ENCODE measurements around the gene CAMKMT. TPM values are rescaled to one million over a fixed set of nuclear protein-coding genes. Genes with fewer than 3 reads are reported as not detected.
"Not testable (repeated sequence)": the region's sequence is repeated elsewhere in the genome, so short reads cannot be mapped to it uniquely, and the experiment has no call there.

The CAMKMT gene
- total RNA-seq, 1 experiment from 2014 or later: 6.6 TPM

GRCh38 chr2:44360749-44361329 lies 908 bp upstream of the CAMKMT start:
- peak; percentile 28 for DNase-seq (ENCODE audit: low read depth)

- peak; percentile 64 for DNase-seq (ENCODE audit: low read depth)
These were observed 664 bp downstream of the CAMKMT start for GRCh38 chr2:44362207-44363015.

- DNase-seq (ENCODE audit: low read depth): peak; percentile 35
These were observed 2.9 kb downstream of the CAMKMT start for GRCh38 chr2:44364604-44365003.

GRCh38 chr2:44367591-44367990 lies 5.8 kb downstream of the CAMKMT start:
- DNase-seq (ENCODE audit: low read depth): no peak

- DNase-seq (ENCODE audit: low read depth): no peak
These were observed 7.6 kb downstream of the CAMKMT start for GRCh38 chr2:44369392-44369791.

- DNase-seq (ENCODE audit: low read depth): no peak
These were observed 9.7 kb downstream of the CAMKMT start for GRCh38 chr2:44371445-44371844.

- DNase-seq (ENCODE audit: low read depth): no peak
These were observed 10.5 kb downstream of the CAMKMT start for GRCh38 chr2:44372246-44372645.

GRCh38 chr2:44377486-44377885 lies 15.7 kb downstream of the CAMKMT start:
- no peak for DNase-seq (ENCODE audit: low read depth)

GRCh38 chr2:44385226-44385625 lies 23.5 kb downstream of the CAMKMT start:
- DNase-seq (ENCODE audit: low read depth): not testable (repeated sequence)

- no peak for DNase-seq (ENCODE audit: low read depth)
These were observed 27.1 kb downstream of the CAMKMT start for GRCh38 chr2:44388877-44389276.

GRCh38 chr2:44389895-44390294 lies 28.1 kb downstream of the CAMKMT start:
- no peak for DNase-seq (ENCODE audit: low read depth)

- peak; percentile 30 for DNase-seq (ENCODE audit: low read depth)
These were observed 30.7 kb downstream of the CAMKMT start for GRCh38 chr2:44392338-44392943.

GRCh38 chr2:44397447-44398175 lies 35.9 kb downstream of the CAMKMT start:
- no peak for DNase-seq (ENCODE audit: low read depth)

GRCh38 chr2:44398243-44398897 lies 36.6 kb downstream of the CAMKMT start:
- no peak for DNase-seq (ENCODE audit: low read depth)

GRCh38 chr2:44420725-44421124 lies 59.0 kb downstream of the CAMKMT start:
- no peak for DNase-seq (ENCODE audit: low read depth)

GRCh38 chr2:44424211-44424610 lies 62.5 kb downstream of the CAMKMT start:
- no peak for DNase-seq (ENCODE audit: low read depth)

- peak; percentile 4 for DNase-seq (ENCODE audit: low read depth)
These were observed 67.3 kb downstream of the CAMKMT start for GRCh38 chr2:44429034-44429433.

- DNase-seq (ENCODE audit: low read depth): no peak
These were observed 68.6 kb downstream of the CAMKMT start for GRCh38 chr2:44430342-44430741.

- DNase-seq (ENCODE audit: low read depth): no peak
These were observed 72.1 kb downstream of the CAMKMT start for GRCh38 chr2:44433895-44434294.

GRCh38 chr2:44441200-44441599 lies 79.5 kb downstream of the CAMKMT start:
- no peak for DNase-seq (ENCODE audit: low read depth)

- no peak for DNase-seq (ENCODE audit: low read depth)
These were observed 80.3 kb downstream of the CAMKMT start for GRCh38 chr2:44442019-44442418.

- DNase-seq (ENCODE audit: low read depth): no peak
These were observed 81.8 kb downstream of the CAMKMT start for GRCh38 chr2:44443517-44443916.
